Sigmoid colon (tissue), 7 donors: Measurements from ENCODE around the gene LRP8. TPM values are rescaled to one million over a fixed set of nuclear protein-coding genes. Genes with fewer than 3 reads are reported as not detected.

Experiments
- DNase-seq: peaks from one replicate; pipeline ENCODE4 v3.0.0-alpha.2; 2019
- H3K27ac ChIP-seq, 4 donors: fragments of 200-600 bp; sonication (generic); one replicate each; pipeline ENCODE4 v1.5.1; 2016 to 2019; ENCODE audit warnings: mild to moderate bottlenecking in 1 of 4
- H3K27me3 ChIP-seq, 3 donors: fragments of 200-600 bp; sonication (generic); one replicate each; pipeline ENCODE4 v1.5.1; 2019; ENCODE audit warnings: mild to moderate bottlenecking in 1 of 3
- H3K36me3 ChIP-seq, 4 donors: fragments of 200-600 bp; sonication (generic); one replicate each; pipeline ENCODE4 v1.5.1; 2016 to 2019
- H3K4me1 ChIP-seq, 4 donors: fragments of 200-600 bp; sonication (generic); one replicate each; pipeline ENCODE4 v1.5.1; 2017 to 2019
- H3K4me3 ChIP-seq, 4 donors: fragments of 200-600 bp; sonication (generic); one replicate each; pipeline ENCODE4 v1.5.1; 2017 to 2019; ENCODE audit warnings: mild to moderate bottlenecking in 2 of 4, moderate library complexity in 1 of 4
- H3K9me3 ChIP-seq, 4 donors: fragments of 200-600 bp in 3 of 4; sonication (generic) in 3 of 4; one replicate each; pipeline versions ENCODE4 v1.5.1 to v1.6.1; 2013 to 2019
- CTCF ChIP-seq, 4 experiments: fragments of 450-650 bp in 3 of 4; fragments of 200-600 bp in 1 of 4; IDR thresholded peaks; one replicate each; pipeline ENCODE4 v1.5.1; 2016 to 2019; ENCODE audit warnings: antibody characterized with exemption in 4 of 4, mild to moderate bottlenecking in 3 of 4, moderate library complexity in 2 of 4
- EP300 ChIP-seq, 4 donors: sonication (generic); formaldehyde crosslinking; IDR thresholded peaks; one replicate each; pipeline ENCODE4 v1.6.1; 2017; ENCODE audit warnings: antibody characterized with exemption in 4 of 4
- POLR2A ChIP-seq, 2 donors: fragments of 450-650 bp; IDR thresholded peaks; one replicate each; pipeline ENCODE4 v1.6.1; 2016; ENCODE audit warnings: antibody characterized with exemption in 2 of 2, mild to moderate bottlenecking in 2 of 2, moderate library complexity in 2 of 2
- POLR2AphosphoS5 ChIP-seq, 4 donors: sonication (generic); formaldehyde crosslinking; IDR thresholded peaks; one replicate each; pipeline ENCODE4 v1.6.1; 2017; ENCODE audit warnings: antibody characterized with exemption in 4 of 4
- WGBS, 2 donors: extraction: QIAGEN DNeasy Blood & Tissue Kit; methylation state at CpG; one replicate each; pipeline ENCODE4 v1.1.7; 2013; 5-methylcytosine and 5-hydroxymethylcytosine counted together
- intact Hi-C: fragments of 100-400 bp; cut with DNase I; formaldehyde crosslinking; loops from one replicate; pipeline ENCODE4 v1.15.1; 2023
- polyA plus RNA-seq, 3 donors: library from polyadenylated mRNA; stranded (reverse); fragments of 200-250 nt; gene quantifications; one replicate each; pipeline ENCODE4 v1.2.3, GENCODE V29; 2013
- total RNA-seq, 4 donors: library from RNA; depleted of rRNA; stranded (reverse); fragments of >200 nt; gene quantifications; one replicate each; pipeline ENCODE4 v1.1.0, GENCODE V29; 2016
- donor health status: healthy with polysubstance abuse.
- donor health status: Bipolar disorder and iron deficiency.
- donor health status: healthy.

The LRP8 gene
- total and polyA plus RNA-seq, 7 donors = 0.69 to 7.8 (median 1.2) TPM

DNA sequence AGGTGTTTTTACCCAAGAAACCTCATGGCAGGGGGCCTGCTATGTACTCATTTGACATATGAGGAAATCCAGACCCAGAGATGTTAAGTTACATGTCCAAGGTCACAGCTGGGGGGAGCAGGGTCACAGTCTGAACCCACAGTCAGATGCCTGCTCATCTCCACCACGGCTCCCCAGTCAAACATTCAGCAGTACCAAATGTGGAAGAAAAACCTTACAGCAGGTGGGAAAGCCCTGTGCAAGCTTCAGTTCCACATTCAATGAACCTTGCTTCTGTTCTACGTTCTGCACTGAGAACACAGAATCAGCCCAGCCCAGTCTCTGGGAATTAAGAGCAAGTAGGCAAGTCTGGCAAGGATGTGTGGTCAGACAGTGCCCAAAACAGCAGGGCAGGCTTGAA, 35.2 kb downstream of the LRP8 start:
- H3K27ac ChIP-seq = no peak overlapping the region

DNA sequence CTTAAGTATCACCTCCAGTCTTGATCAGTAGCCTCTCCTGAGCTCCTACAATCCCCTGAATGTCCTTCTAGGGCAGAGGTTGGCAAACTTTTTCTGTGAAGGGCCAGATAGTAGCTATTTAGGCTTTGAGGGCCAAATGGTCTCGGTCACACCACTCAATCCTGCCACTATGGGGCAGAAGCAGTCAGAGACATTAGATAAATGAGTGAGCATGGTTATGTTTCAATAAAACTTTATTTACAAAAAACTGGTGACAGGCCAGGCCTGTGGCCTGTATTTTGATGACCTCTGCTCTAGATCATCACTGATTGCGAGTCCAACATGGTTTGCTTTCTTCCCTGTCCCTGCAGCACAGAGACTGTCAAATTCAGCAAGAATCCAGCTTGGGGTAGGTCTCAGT, 36.3 kb downstream of the LRP8 start:
- whole genome bisulfite sequencing, 2 donors = 95 to 97% methylated on average over 2 of the region's 2 CpGs
- intact Hi-C loops = no loop called here
- H3K27ac ChIP-seq = no peak overlapping the region

More for the DNA sequence above, 35.2 kb downstream of the LRP8 start:
- Histone ChIP-seq H3K36me3 (no peaks in the 10 kb centered on the region), H3K4me1 (peaks cover 0 to 8% (median 0%) of the 10 kb centered on the region in 4 donors), H3K9me3 (no peaks in the 10 kb centered on the region), H3K4me3 (no peak overlapping the region), H3K27me3 (no peaks in the 10 kb centered on the region)
- no peak for DNase-seq
- 57 to 73% methylated on average over 2 of the region's 2 CpGs for WGBS, 2 donors
- TF ChIP-seq CTCF (IDR thresholded peaks at IDR 0.05) = no peak
- no peak for TF ChIP-seq POLR2AphosphoS5 (IDR thresholded peaks at IDR 0.05)
- no peak for TF ChIP-seq POLR2A (IDR thresholded peaks at IDR 0.05)
- TF ChIP-seq EP300 (IDR thresholded peaks at IDR 0.05) = no peak
- intact Hi-C loops = no loop called here

DNA sequence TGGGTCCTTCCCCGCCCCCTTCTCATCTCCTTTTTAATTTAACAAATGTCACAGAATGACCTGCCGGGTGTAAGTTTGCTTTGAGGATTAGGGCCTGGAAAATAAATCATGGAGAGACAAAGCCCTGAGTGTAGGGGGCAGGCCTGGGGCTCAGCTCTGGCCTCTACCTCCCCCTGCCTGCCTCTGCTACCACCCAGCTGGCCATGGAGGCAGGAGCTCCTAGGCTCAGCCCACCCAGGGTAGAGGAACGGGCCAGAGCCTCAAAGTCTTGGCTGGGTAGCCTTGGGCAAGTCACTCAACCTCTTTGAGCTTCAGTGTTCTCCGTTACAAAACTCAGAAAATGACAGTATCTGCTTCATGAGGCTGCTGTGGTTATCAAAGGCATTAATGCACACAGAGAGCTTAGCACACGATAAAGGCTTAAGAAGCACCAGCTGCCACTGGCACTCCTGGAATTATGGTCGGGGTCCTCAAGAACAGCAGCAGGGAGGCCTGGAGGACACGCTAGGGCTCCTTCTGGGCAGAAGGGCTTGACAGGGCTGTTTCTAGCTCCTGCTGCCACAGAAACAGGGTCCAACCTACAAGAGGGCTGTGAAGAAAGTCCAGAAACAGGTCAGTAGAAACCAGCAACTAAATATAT, 39.0 kb downstream of the LRP8 start:
- intact Hi-C loops = no loop called here
- Histone ChIP-seq H3K4me1 (peaks cover 0 to 8% (median 0%) of the 10 kb centered on the region in 4 donors), H3K4me3 (no peak overlapping the region), H3K27me3 (no peaks in the 10 kb centered on the region), H3K9me3 (no peaks in the 10 kb centered on the region), H3K27ac (no peak overlapping the region), H3K36me3 (no peaks in the 10 kb centered on the region)
- DNase-seq = no peak
- 92% methylated on average over 7 of the region's 7 CpGs for WGBS, 2 donors
- TF ChIP-seq CTCF (IDR thresholded peaks at IDR 0.05) (no peak), POLR2AphosphoS5 (IDR thresholded peaks at IDR 0.05) (no peak), POLR2A (IDR thresholded peaks at IDR 0.05) (no peak), EP300 (IDR thresholded peaks at IDR 0.05) (no peak)

More for the DNA sequence above, 36.3 kb downstream of the LRP8 start:
- H3K4me1 ChIP-seq = peaks cover 0 to 8% (median 0%) of the 10 kb centered on the region in 4 donors
- no peak for DNase-seq
- TF ChIP-seq CTCF (IDR thresholded peaks at IDR 0.05) (no peak), EP300 (IDR thresholded peaks at IDR 0.05) (no peak), POLR2AphosphoS5 (IDR thresholded peaks at IDR 0.05) (no peak)
- H3K9me3 ChIP-seq = no peaks in the 10 kb centered on the region
- H3K27me3 ChIP-seq = no peaks in the 10 kb centered on the region
- no peaks in the 10 kb centered on the region for H3K36me3 ChIP-seq
- H3K4me3 ChIP-seq = no peak overlapping the region

DNA sequence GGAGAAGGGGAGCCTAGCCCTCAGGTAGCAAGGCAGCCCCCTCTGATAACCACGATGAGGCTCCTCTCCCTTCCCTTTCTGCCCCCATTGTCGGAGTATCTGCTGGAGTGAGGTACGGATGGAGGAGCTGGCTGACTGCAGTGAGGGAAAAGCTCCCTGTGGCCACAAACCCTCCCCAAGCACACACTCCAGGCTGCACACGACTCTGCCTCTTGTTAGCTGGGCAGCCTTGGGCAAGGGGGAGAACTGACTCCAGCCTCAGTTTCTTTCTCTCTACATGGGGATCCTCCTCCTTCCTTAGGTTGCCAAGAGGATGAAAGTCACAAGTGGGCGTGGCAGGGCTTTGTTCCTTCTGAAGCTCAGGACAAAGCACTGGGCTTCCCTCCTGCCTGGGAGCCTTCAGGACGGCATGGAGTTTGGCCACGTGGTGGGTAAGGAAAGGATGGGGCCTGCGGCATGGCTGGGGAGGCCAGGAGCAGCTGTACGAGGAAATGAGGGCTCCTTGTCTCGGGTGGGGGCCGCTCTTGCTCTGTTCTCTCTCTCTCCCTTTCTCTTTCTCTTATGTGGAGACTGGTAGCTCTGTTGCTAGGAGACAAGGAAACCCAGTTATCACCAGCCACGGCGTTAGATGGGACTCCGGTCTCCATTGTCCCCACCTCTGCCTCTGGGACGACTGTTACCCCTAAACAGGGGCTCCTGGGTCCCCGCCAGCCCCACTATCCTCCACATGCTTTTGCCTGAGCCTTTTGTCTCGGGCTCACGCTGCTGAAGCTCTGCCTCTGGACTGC, 39.7 kb downstream of the LRP8 start:
- Histone ChIP-seq H3K27me3 (no peaks in the 10 kb centered on the region), H3K36me3 (no peaks in the 10 kb centered on the region), H3K4me3 (no peak overlapping the region), H3K27ac (no peak overlapping the region), H3K9me3 (no peaks in the 10 kb centered on the region), H3K4me1 (peaks cover 0 to 3% (median 0%) of the 10 kb centered on the region in 4 donors)
- 61 to 80% methylated on average over 18 of the region's 18 CpGs for WGBS, 2 donors
- DNase-seq = no peak
- TF ChIP-seq CTCF (IDR thresholded peaks at IDR 0.05) (no peak), EP300 (IDR thresholded peaks at IDR 0.05) (no peak), POLR2AphosphoS5 (IDR thresholded peaks at IDR 0.05) (no peak)
- intact Hi-C loops = no loop called here
